Measurements from ENCODE around the gene PYDC1.
"Not testable (repeated sequence)": the region's sequence is repeated elsewhere in the genome, so short reads cannot be mapped to it uniquely, and the experiment has no call there.

PYDC1 gene

DNA sequence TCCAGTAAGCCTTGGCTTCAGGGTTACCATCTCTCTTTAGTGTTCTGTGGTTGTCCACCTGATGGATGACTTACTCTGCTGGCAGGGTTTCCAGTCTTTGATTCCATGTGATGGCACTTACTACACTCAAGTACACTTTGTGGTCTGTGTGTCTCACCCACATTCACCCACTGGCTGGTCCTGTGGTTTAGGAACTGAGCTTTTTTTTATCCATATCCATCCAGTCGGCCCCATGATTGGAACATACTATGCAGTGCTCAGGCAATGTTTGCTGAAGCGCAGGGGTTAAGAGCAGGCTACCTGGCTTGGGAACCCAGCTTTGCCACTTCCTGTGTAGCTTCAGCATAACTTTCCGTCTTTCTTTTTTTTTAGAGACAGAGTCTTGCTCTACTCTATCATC is 39.8 kb downstream of the PYDC1 start:
- DNase-seq: peak; percentile 66

DNA sequence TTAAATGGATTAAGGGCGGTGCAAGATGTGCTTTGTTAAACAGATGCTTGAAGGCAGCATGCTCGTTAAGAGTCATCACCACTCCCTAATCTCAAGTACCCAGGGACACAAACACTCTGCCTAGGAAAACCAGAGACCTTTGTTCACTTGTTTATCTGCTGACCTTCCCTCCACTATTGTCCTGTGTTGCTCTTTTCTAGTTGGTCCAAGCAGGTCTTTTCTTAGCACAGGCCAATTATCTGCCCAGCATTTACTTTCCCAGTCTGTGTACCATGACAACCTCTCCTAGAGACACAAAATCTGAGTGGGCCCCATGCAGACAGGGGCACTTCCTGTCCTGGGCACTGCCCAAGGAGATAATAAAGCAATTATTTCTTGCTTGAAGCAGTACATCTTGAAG is 46.9 kb downstream of the PYDC1 start:
- not testable (repeated sequence) for DNase-seq

DNA sequence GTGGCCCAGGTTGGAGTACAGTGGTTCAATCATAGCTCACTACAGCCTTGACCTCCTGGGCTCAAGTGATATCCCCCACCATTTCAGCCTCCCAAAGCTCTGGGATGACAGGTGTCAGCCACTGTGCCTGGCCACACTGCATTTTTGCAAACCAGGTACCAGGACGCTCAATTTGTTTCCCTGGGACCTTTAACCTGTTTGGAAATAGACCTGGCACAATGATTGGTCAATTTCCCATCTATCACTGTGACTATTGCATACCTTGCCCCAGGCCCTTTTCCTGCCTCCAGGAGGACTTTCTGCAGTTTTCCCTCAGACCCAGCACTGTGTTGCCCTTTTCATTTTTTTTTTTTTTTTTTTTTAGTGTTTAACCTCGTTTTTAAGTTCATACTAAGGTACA is 48.1 kb downstream of the PYDC1 start:
- no peak for DNase-seq

DNA sequence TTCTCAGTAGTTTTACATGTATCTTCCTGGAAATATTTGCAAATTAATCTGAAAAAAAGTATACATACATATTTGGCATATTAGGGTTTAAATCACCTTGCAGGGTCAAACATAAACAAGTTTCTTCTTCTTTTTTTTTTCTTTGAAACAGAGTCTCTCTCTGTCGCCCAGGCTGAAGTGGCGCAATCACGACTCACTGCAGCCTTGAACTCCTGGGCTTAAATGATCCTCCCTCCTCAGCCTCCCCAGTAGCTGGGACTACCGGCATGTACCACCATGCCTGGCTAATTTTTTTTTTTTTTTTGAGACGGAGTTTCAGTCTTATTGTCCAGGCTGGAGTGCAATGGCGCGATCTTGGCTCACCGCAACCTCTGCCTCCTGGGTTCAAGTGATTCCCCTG is 49.6 kb downstream of the PYDC1 start:
- DNase-seq: no peak

All from stimulated activated CD8-positive, alpha-beta memory T cell treated with anti-CD3 and anti-CD28 coated beads, Interleukin-4, amount 100 ng/mL, for 48 hours (primary cell).